Mesenteric fat pad (tissue), 1 donor: Measurements from ENCODE around the gene ZDHHC1. TPM values are rescaled to one million over a fixed set of nuclear protein-coding genes. Genes with fewer than 3 reads are reported as not detected.

Experiments
- DNase-seq: peaks from one replicate; pipeline ENCODE4 v3.0.0-alpha.2; 2020; ENCODE audit warnings: low spot score
- total RNA-seq: library from RNA; stranded (reverse); fragmentation: NEBNext Ultra II Directional; extraction: Animal tissue kit (Norgen Biotek cat#: 25700); gene quantifications from one replicate; pipeline ENCODE4 v1.2.1, GENCODE V29; 2021
- donor health status: DM: yes; HTN: yes; CAD: no.

ZDHHC1 gene
- total RNA-seq, 1 donor from 2014 or later: 9.5 TPM

GRCh38 chr16:67447508-67448076, 31.3 kb upstream of the ZDHHC1 start:
- DNase-seq: no peak

- no peak for DNase-seq
These were observed 30.8 kb upstream of the ZDHHC1 start for GRCh38 chr16:67446968-67447507.

GRCh38 chr16:67445913-67446907, 29.9 kb upstream of the ZDHHC1 start:
- DNase-seq: no peak

- no peak for DNase-seq
These were observed 29.2 kb upstream of the ZDHHC1 start for GRCh38 chr16:67445441-67445912.

- no peak for DNase-seq
These were observed 28.8 kb upstream of the ZDHHC1 start for GRCh38 chr16:67445126-67445426.

GRCh38 chr16:67444259-67445125, 28.2 kb upstream of the ZDHHC1 start:
- no peak for DNase-seq

- no peak for DNase-seq
These were observed 27.0 kb upstream of the ZDHHC1 start for GRCh38 chr16:67443265-67443664.

- no peak for DNase-seq
These were observed 26.4 kb upstream of the ZDHHC1 start for GRCh38 chr16:67442581-67443255.

GRCh38 chr16:67441907-67442306, 25.6 kb upstream of the ZDHHC1 start:
- no peak for DNase-seq

GRCh38 chr16:67441271-67441753, 25.0 kb upstream of the ZDHHC1 start:
- no peak for DNase-seq

- DNase-seq: no peak
These were observed 22.6 kb upstream of the ZDHHC1 start for GRCh38 chr16:67438824-67439393.

- DNase-seq: no peak
These were observed 22.0 kb upstream of the ZDHHC1 start for GRCh38 chr16:67438098-67438791.

- no peak for DNase-seq
These were observed 21.2 kb upstream of the ZDHHC1 start for GRCh38 chr16:67437513-67437912.

- no peak for DNase-seq
These were observed 20.4 kb upstream of the ZDHHC1 start for GRCh38 chr16:67436640-67437193.

- no peak for DNase-seq
These were observed 19.5 kb upstream of the ZDHHC1 start for GRCh38 chr16:67435758-67436164.

- no peak for DNase-seq
These were observed 16.9 kb upstream of the ZDHHC1 start for GRCh38 chr16:67433131-67433719.

GRCh38 chr16:67432506-67432890, 16.2 kb upstream of the ZDHHC1 start:
- no peak for DNase-seq

- no peak for DNase-seq
These were observed 15.7 kb upstream of the ZDHHC1 start for GRCh38 chr16:67431775-67432505.
